NCI-H1694 treated with DMSO at 0.1 percent for 48 hours (cell line): ENCODE data around the gene HES7.
A peak's percentile ranks its signal among the peaks of the same experiment; 100 is the strongest.
"Not testable (repeated sequence)": the region's sequence is repeated elsewhere in the genome, so short reads cannot be mapped to it uniquely, and the experiment has no call there.

ENCODE experiments used
- DNase-seq: peaks from one replicate; lab custom pipeline; 2025; lab: John Stamatoyannopoulos, UW

The HES7 gene

DNA sequence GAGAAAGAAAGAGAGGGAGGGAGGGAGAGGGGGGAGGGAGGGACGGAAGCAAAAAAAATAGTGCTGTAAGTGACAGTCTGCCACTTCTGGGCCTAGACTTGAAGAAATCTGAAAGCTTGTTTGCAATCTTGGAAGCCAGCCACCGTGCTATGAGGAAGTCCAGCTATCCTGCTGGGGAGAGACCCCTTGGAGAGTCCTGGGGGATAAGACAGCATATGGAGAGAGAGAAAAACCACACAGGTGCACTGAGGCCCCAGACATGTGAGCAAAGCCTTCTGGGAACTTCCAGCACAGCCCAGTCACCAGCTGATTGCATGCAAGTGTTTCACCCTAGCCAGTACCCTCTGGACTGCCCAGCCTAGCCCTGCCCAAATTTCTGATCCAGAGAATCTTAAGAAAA, 23.8 kb downstream of the HES7 start:
- DNase-seq: no peak

GRCh38 chr17:8096541-8096940, 27.4 kb downstream of the HES7 start:
- DNase-seq: no peak

- DNase-seq: no peak
Observed at GRCh38 chr17:8095361-8095760, 28.5 kb downstream of the HES7 start.

- DNase-seq: no peak
Observed at GRCh38 chr17:8091033-8091687, 32.7 kb downstream of the HES7 start.

- DNase-seq: no peak
Observed at GRCh38 chr17:8089728-8090127, 34.2 kb downstream of the HES7 start.

GRCh38 chr17:8087952-8088230, 36.0 kb downstream of the HES7 start:
- DNase-seq: no peak

DNA sequence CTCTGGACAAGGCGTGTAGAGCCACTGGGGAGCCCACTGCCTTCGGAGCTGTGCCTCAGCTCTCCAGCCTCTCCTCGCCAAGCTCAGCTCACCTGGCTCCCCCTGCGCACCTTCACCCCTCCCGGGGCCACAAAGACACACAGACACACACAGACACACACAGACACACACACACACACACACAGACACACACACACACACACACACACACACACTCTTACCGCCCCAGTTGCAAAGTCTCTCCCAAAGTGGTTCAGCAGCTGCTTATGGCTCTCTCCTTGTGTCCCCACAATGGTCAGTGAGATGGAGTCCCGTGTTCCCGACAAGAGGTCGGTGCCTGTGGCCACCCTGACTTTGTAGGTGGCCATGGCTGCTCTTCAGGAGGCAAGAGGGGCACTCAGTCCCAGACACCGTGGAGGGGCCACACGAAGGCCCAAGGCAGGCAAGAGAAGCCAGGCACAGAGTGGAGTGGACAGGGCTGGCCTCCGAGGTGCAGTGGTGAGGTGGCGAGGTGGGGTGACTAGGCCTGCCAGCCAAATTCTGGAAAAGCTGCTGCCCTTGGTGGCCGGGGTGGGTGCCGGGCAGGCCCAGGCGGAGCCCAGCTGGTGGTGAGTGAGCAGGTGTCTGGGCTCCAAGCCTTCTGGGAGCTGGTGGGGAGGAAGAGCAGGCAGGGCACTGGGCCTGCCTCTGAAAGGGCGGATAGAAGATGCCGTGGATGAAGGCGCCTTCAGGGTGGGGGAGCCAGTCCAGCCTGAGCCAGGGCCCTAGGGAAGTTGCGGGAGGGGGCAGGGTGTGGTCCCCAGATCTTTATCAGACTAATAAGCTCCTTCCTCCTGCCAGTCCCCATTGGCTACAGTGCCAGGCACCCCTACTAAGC, 36.6 kb downstream of the HES7 start, which contains the start of gene ALOX12B:
Gene ALOX12B (minus strand): TSS at position 642 of the 877 bp plus-strand sequence. CDS start 274 bp downstream, at position 368.
- DNase-seq: no peak

DNA sequence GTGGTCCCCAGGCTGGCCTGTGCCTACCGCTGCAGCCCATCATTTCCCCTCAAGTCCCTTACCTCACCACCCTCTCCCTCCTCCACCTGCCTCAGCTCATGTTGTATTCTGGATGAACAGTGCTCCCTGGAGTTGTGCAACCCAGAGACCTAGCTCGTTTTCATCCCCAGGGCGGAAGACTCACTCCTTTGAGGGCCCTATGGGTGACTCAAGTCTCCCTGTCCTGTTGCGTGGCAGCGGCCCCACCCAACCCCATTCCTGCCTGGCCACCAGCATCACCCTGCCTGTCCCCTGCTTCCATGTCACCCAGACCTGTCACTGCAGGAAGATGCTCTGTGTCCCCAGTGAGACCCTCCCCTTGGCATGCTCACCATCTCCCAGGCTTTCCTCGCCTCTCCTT, 39.7 kb downstream of the HES7 start:
- no peak for DNase-seq

DNA sequence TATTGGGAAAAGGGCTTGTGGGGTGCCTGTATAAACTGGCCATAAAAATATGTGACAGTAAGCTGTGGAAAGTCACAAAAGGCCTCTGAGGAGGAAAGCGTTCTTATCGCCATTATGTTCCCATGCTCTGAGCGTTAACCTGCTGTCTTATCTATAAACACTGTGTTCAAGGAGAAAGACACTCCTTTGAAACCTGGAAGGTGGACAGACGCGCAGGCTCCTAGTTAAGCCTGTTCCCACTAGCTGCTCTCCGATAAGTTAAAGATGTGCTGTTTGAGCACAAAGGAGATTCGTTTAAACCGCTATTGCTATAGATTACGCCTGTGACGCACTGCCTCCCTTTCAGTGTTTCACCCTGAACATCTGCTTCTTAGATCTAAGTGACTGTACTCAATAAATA, 41.6 kb downstream of the HES7 start:
- no peak for DNase-seq

DNA sequence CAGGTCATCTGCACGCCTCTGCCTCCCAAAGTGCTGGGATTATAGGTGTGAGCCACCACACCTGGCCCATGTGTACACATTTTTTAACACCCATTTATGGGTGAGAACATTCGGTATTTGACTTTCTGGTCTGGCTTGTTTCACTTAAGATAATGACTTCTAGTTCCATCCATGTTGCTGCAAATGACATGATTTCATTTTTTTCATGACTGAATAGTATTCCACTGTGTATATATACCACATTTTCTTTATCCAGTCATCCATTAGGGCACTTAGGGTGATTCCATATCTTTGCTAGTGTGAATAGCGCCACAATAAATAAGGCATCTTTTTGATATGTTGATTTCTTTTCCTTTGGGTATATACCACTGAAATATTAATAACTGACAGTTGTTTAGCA, 42.0 kb downstream of the HES7 start:
- DNase-seq: no peak

GRCh38 chr17:8080799-8081219, 43.1 kb downstream of the HES7 start:
- no peak for DNase-seq

DNA sequence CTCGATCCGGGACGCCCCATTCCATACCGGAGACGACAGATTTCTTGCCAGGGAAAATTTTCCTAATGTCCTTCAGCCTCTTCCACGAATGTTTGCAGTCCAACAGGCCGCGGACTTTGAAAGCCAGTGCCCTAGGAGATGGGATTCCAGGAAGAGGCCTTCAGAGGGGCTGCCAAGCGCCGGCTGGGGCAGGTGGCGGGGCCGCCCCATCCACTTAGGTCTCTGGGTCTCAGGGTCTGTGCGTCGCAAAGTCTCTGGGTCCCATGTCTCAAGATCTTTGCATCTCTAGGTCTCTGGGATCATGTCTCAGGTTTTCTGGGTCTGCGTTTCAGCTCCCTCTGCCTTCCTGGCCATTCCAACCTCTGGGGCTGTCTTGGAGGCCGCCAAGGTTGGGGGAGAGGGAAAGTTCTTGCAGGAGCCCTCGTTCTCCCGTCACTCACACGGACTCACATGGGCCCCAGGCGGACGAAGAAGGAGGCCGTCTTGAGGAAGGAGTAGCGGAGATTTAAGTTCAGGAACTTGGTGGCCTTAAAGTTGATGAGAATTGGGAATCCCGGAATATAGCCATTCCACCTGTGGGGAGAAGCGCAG, 43.6 kb downstream of the HES7 start:
- DNase-seq: peak; percentile 54

- peak; percentile 83 for DNase-seq
Observed at GRCh38 chr17:8079291-8080207, 44.4 kb downstream of the HES7 start.

- not testable (repeated sequence) for DNase-seq
Observed at GRCh38 chr17:8077939-8078338, 46.0 kb downstream of the HES7 start.

- DNase-seq: no peak
Observed at GRCh38 chr17:8076502-8077266, 47.2 kb downstream of the HES7 start.

- DNase-seq: no peak
Observed at GRCh38 chr17:8075574-8076342, 48.1 kb downstream of the HES7 start.

- no peak for DNase-seq
Observed at GRCh38 chr17:8075081-8075480, 48.8 kb downstream of the HES7 start.

- DNase-seq: no peak
Observed at GRCh38 chr17:8074554-8074953, 49.4 kb downstream of the HES7 start.

- DNase-seq: peak; percentile 52
Observed at GRCh38 chr17:8073627-8074484, 50.0 kb downstream of the HES7 start.
